Activated CD8-positive, alpha-beta memory T cell treated with anti-CD3 and anti-CD28 coated beads for 4 hours (primary cell): Measurements from ENCODE around the gene BAZ2B.

Experiments used
- DNase-seq, 2 donors: peaks; one replicate each; pipeline ENCODE4 v3.0.0-alpha.2; 2020; ENCODE audit warnings: low read depth in 2 of 2

The BAZ2B gene

GRCh38 chr2:159615367-159616285 is 722 bp downstream of the BAZ2B start:
- DNase-seq, result peak in 1 of 2 donors; percentile 19

DNA sequence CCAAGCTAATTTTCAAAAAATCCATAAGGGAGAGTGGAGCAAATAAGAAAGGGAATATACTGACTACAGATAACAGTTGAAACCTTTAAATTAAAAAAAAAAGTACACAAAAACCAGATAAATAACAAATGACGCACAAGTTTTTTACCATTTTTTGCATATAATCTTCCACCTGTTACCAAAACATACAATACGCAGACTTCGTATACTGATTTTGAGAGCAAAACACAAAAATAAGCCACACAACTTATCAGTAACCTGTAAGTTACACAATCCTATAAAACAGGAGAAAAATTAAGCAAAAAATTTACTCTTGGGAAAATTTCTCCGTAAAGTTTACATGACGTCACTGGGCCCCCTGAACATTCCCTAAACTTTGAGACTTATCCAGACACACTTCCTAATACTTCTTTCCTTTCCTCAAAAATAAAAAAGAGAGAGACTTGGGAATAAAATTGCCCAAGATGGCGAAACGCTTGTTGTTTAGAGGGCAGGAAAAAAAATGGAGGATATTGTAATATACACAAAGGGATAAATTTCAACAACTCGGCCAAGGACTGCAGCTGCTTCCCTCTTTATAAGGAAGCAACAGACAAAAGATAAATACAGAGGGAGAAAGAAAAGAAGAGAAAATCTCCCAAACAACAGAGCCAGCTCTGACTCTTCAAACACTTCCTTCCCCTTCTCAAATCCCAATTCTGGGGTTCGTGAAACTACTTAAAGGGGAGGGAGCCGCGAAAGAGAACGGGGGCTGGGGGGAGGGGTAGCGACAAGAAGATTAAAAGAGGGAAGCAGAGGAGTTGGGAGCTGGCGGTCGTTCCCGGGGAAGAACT is 1.6 kb downstream of the BAZ2B start:
- DNase-seq, result no peak

GRCh38 chr2:159613651-159614285 is 2.6 kb downstream of the BAZ2B start:
- DNase-seq, result no peak

GRCh38 chr2:159613091-159613490 is 3.3 kb downstream of the BAZ2B start:
- DNase-seq, result no peak

- DNase-seq, result no peak
Observed at GRCh38 chr2:159612255-159612901, 4.0 kb downstream of the BAZ2B start.

DNA sequence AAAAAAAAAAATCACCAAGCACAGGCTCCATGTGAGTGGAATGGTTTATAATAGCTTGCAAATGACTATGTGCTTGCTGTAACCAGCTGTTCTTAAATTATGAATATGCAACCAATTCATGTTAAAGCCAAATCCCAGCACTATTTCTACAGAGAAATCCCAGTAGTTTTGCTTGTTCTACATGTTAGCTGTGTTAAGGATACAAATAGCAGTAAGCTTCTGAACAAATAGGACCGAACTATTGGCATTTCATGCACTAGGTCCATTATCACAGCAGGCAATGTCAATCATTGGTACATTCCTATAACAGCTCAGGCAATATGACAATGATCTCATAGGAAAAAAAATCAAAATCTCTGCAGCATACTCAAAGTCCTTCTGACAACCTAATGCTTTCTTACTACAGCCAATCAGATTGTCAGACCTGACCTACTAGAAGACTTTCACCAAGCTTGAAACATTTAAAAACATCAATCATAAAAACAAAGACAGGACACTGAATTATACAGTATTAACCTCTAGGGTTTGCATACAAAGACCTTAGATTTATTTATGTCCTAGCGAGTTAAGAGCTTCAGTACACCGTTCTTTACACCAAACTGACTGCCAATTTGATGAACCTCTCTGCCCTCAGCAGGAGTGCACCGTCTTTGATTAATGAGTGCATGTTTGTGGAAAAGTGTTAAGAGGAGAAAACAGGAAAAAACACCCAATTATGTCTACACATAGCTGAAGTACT is 6.4 kb downstream of the BAZ2B start:
- no peak for DNase-seq

DNA sequence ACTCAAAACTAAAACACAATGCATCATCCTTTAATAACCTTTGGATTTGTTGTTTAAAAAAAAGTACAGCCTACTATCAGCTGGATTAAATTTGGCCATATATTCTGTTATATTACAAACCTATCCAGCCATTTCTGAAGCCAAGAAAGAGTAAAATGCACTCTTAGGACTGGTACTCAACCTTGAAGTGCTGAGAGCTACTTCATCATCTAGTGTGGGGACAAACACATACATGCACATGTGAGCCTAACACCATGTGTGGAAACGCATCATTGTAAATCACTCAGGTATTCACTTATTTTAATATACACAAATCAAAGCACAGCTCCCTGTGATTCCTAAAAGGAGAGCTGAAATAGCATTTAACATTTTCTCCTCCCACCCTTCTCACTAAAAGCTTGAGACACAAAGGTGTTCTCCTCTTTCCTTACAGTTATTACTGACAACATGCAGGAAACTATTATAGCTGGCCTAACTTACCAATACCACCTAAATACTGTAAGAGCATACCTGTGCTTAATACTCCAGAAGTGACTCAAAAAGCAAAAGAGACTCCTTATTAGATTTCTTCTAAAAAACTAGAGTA is 7.5 kb downstream of the BAZ2B start:
- no peak for DNase-seq

GRCh38 chr2:159608108-159608507 is 8.2 kb downstream of the BAZ2B start:
- DNase-seq, result no peak

DNA sequence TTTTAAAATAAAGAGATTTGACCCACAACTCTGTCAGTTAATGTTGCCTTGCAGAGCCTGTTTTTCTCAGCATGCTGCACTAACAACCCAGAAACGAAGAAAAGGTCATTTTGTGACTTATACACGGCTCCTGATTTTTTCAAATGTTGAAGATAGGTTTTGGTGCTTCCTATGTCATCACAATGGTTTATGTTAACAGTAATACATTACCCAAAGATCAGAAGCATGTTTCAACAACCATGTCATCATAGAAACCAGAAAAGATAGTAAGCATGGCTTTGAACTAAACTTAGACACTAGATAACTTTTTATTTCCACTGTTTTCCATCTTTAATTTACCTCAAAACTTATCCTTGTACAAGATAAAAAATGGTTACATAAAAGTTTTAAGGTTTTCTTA is 10.1 kb downstream of the BAZ2B start:
- DNase-seq, result no peak

- DNase-seq, result no peak
Observed at GRCh38 chr2:159605441-159606178, 10.7 kb downstream of the BAZ2B start.

DNA sequence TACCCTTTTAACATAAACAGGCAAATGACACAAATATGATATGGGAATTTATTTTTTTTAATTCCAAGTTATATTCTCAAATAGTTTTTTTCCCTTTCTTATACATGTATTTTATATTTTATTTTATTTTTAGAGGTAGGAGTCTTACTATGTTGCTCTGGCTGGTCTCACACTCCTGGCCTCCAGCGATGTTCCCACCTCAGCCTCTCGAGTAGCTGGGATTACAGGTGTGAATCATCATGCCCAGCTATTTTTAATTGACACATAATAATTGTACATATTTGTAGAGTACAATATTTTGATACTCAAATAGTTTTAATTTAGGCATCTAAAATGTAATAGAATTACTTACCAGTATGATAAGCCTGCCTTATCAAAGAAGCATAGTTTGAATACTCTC is 12.2 kb downstream of the BAZ2B start:
- DNase-seq, result no peak

DNA sequence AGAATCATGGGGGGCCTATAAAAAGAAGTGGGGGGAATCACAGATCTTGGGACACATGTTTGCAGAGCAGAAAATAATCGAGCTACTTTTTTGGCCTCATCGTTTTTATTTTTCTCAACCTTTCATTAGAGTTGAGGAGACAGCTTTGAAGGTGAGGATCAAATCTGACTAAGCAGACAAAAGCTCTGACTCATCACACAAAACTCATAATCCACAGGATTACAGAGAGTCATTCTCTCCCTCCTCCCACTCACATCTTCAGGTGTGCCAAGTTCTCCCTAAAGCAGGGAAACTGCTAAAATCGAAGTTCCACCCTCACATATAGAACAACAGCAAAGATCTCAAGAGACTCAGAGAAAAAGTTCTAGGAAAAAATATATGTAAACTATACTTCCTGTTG is 15.6 kb downstream of the BAZ2B start:
- no peak for DNase-seq

DNA sequence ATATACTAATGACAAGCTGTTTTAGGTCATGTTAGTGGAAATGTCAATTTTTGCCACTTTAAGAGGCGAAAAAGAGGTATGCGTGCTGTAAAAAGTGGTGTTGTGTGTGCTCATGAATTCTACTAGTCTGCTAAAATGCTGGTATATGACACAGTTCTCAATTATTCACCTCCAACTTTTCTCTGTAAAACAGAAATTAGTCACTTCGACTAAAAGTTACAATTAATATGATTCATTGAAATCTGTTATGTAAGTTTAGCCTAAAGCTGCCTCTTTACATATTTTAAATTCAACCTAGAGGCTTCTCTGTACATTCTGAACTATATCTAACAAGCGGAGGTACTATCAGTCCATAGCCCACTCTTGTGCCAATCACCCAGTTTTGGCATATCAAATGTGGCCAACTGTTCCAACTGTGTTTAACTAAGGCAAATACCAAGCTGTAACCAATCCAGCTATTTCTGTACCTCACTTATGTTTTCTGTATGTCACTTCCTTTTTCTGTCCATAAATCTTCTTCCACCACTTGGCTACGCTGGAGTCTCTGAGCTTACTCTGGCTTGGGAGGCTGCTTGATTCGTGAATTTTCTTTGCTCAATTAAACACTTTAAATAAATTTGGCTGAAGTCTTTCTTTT is 20.8 kb downstream of the BAZ2B start:
- no peak for DNase-seq

- DNase-seq, result no peak
Observed at GRCh38 chr2:159592441-159592840, 23.9 kb downstream of the BAZ2B start.

GRCh38 chr2:159591221-159591620 is 25.1 kb downstream of the BAZ2B start:
- DNase-seq, result no peak

DNA sequence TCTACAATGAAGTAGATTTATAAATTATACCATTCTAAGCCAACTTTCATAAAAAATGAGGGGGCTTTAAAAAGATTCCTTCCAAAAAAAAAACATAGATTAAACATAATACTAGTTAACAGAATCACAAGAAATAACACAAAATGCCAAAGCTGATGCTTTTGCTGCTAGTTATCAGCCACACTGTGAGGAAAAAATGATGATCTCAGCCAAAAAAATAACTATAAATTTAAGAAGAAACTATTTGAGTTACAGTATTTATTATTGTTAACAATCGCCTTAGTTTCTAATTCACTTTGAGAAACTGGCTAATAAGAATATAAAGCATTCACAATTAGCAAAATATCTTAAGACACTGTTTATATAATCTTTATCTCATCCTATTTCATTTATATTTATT is 27.1 kb downstream of the BAZ2B start:
- no peak for DNase-seq

GRCh38 chr2:159586034-159586433 is 30.3 kb downstream of the BAZ2B start:
- no peak for DNase-seq

- no peak for DNase-seq
Observed at GRCh38 chr2:159585622-159586021, 30.7 kb downstream of the BAZ2B start.

DNA sequence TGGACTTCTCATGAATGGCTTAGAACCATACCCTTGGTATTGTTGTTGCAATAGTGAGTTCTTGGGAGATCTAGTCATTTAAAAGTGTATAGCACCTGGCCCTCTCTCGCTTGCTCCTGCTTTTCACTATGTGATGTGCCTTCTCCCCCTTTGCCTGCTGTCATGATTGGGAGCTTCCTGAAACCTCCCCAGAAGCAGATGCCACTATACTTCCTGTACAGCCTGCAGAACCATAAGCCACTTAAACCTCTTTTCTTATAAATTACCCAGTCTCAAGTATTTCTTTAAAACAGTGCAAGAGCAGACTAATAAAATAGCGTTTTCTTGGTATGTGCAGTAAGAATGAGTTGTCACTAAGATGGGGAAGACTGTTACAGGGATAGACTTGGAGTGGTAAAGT is 31.6 kb downstream of the BAZ2B start:
- no peak for DNase-seq
